SK-N-MC (cell line): ENCODE measurements around the gene IFFO2.

Experiments
- DNase-seq: peaks from one replicate; pipeline ENCODE4 v3.0.0-alpha.2; 2011; ENCODE audit warnings: low read depth, low spot score
- H3K27ac ChIP-seq: fragments of 200-600 bp; sonication (generic); 2 replicates; pipeline ENCODE4 v1.5.1; 2016; ENCODE audit warnings: mixed run types
- H3K36me3 ChIP-seq: fragments of 200-600 bp; sonication (generic); 2 replicates; pipeline ENCODE4 v1.6.1; 2017; ENCODE audit warnings: antibody characterized with exemption, low read length, mixed read lengths; ENCODE audit not compliant: insufficient read depth
- H3K4me3 ChIP-seq: fragments of 200-600 bp; sonication (generic); 2 replicates; pipeline ENCODE4 v1.5.1; 2016
- H3K9ac ChIP-seq: fragments of 200-600 bp; sonication (generic); 2 replicates; pipeline ENCODE4 v1.8.0; 2017; ENCODE audit warnings: mixed run types, mixed read lengths; ENCODE audit not compliant: insufficient read length
- H3K9me3 ChIP-seq: fragments of 200-600 bp; sonication (generic); 2 replicates; pipeline ENCODE4 v1.6.1; 2017; ENCODE audit warnings: low read depth, mild to moderate bottlenecking, antibody characterized with exemption, low read length, moderate library complexity, mixed read lengths
- EZH2 ChIP-seq: fragments of 200-600 bp; sonication (generic); IDR thresholded peaks from one replicate; pipeline ENCODE4 v1.6.1; 2017; ENCODE audit warnings: antibody characterized with exemption
- FOXP2 ChIP-seq: optimal IDR thresholded peaks from 2 replicates; pipeline ENCODE3; 2011; ENCODE audit warnings: mild to moderate bottlenecking, moderate library complexity; ENCODE audit not compliant: insufficient read depth; ENCODE audit errors: extremely low read length, control extremely low read depth
- POLR2AphosphoS5 ChIP-seq: IDR thresholded peaks from 2 replicates; pipeline ENCODE4 v1.6.1; 2012; ENCODE audit warnings: mild to moderate bottlenecking, low read depth, low read length, borderline replicate concordance

The IFFO2 gene

GRCh38 chr1:18956193-18957135, at the start of gene IFFO2:
Gene IFFO2 (minus strand): TSS chr1:18956676. CDS start chr1:18956332, 344 bp downstream.
- peak within 1 kb of the TSS; percentile 81 for H3K4me3 ChIP-seq
- DNase-seq = no peak
- no peak within 1 kb of the TSS for H3K27ac ChIP-seq
- TF ChIP-seq POLR2AphosphoS5 (peak; percentile 77; the same call in 1 of the 2 replicates), FOXP2 (no peak)
- peak within 1 kb of the TSS; percentile 63 for H3K9ac ChIP-seq
- H3K9me3 ChIP-seq = no peaks in the 10 kb centered on the region
- H3K36me3 ChIP-seq = no peaks in the 10 kb centered on the region

DNA sequence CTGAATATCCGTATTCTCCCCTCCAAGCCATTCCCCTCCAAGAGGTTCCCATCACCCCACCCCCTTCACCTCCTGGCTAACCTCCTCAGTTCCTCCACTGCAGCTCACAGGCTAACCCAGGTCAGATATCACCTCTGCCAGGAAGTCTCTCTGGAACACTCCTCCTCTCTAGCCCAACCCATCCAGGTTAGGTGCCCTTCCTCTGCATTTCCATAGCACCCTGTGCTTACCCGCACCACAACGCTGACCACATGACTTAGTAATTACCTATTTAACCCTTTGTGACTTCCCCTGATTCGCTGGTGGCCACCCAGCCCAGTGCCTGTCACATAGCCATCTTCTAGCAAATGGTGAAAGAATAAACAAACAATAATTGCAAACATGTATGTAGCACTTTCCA, 49.5 kb upstream of the IFFO2 start:
- no peak for DNase-seq
- H3K9ac ChIP-seq = no peak overlapping the region
- H3K27ac ChIP-seq = no peak overlapping the region
- peaks cover 4% of the 10 kb centered on the region; the same call in 1 of the 2 replicates for H3K9me3 ChIP-seq
- no peaks in the 10 kb centered on the region for H3K36me3 ChIP-seq
- TF ChIP-seq EZH2 (no peak), POLR2AphosphoS5 (no peak), FOXP2 (no peak)
- H3K4me3 ChIP-seq = no peak overlapping the region

DNA sequence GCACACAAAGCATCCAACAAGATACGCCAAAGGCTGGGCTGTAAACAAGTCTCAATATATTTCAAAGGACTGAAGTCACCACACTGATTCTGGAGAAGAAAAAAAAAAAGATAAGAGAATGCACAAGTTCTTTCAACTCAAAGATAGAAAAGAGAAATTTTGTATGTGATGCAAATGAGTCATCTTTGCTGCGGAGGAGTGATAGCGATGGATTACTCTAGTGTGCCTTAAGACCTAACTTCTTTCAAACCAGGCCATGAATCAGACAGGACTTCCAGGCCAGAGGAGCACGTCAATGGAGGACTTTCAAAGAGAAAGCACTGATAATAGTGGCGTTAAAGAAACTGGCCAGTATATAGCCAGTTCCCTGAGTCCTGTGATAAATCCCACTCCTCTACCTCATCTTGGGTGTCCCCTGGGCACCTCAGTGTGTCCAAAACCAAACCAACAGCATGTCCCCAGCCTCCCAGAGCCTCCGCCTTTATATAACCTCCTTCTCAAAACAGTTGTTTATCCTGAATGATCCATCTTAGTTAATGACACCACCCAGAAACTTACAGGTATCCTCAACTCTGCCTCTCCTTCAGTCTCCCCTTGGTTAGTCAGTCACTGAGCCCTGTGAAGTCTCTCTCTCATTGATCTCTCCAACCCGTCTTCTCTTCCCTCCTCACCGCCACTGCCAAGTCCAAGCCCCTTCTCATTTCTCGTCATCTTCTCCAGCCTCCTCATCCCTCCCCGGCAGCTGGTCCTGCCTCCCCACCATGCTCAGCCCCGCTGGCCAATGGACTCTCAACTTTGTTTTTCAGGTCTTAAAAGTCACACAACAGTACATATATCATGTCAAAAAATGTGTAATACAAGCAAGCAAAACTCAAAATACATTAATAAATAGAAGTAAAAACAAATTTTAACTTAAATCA, 47.2 kb upstream of the IFFO2 start:
- Histone ChIP-seq H3K9me3 (peaks cover 4% of the 10 kb centered on the region; the same call in 1 of the 2 replicates), H3K9ac (no peak overlapping the region), H3K27ac (no peak overlapping the region), H3K4me3 (no peak overlapping the region), H3K36me3 (no peaks in the 10 kb centered on the region)
- no peak for DNase-seq
- no peak for TF ChIP-seq FOXP2
- no peak for TF ChIP-seq POLR2AphosphoS5

DNA sequence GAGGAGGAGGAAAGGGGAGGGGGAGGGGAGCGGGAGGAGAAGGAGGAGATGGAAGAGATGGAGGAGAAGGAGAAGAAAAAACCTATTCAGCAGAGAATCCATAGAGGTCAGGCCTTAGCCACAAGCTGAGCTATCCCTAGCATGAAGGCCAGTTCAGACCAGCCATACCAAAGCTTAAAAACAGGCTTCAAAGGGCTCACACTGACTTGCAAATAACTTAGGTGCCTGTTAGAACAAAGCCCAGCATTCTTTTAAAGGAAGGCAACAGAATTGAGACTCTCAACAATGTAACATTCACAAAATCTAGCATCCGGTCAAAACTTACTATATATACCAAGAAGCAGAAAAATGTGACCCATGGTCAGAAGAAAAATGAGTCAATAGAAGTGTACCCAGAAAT, 43.6 kb upstream of the IFFO2 start:
- H3K4me3 ChIP-seq = no peak overlapping the region
- H3K27ac ChIP-seq = no peak overlapping the region
- TF ChIP-seq POLR2AphosphoS5 = no peak
- TF ChIP-seq FOXP2 = no peak
- no peak for TF ChIP-seq EZH2
- H3K9ac ChIP-seq = no peak overlapping the region
- H3K9me3 ChIP-seq = peaks cover 4% of the 10 kb centered on the region; the same call in 1 of the 2 replicates
- DNase-seq = no peak
- H3K36me3 ChIP-seq = no peaks in the 10 kb centered on the region

- Histone ChIP-seq H3K4me3 (no peak overlapping the region), H3K36me3 (no peaks in the 10 kb centered on the region), H3K9ac (no peak overlapping the region), H3K9me3 (peaks cover 4% of the 10 kb centered on the region; the same call in 1 of the 2 replicates), H3K27ac (no peak overlapping the region)
- TF ChIP-seq EZH2 (no peak), FOXP2 (no peak), POLR2AphosphoS5 (no peak)
- DNase-seq = no peak
These were observed 42.9 kb upstream of the IFFO2 start for GRCh38 chr1:18999359-18999758.

- peaks cover 4% of the 10 kb centered on the region; the same call in 1 of the 2 replicates for H3K9me3 ChIP-seq
- no peak for TF ChIP-seq FOXP2
- no peak for TF ChIP-seq POLR2AphosphoS5
- no peak for TF ChIP-seq EZH2
- H3K36me3 ChIP-seq = no peaks in the 10 kb centered on the region
- H3K27ac ChIP-seq = no peak overlapping the region
- H3K9ac ChIP-seq = no peak overlapping the region
- no peak for DNase-seq
- H3K4me3 ChIP-seq = no peak overlapping the region
These were observed 41.7 kb upstream of the IFFO2 start for GRCh38 chr1:18998016-18998724.

DNA sequence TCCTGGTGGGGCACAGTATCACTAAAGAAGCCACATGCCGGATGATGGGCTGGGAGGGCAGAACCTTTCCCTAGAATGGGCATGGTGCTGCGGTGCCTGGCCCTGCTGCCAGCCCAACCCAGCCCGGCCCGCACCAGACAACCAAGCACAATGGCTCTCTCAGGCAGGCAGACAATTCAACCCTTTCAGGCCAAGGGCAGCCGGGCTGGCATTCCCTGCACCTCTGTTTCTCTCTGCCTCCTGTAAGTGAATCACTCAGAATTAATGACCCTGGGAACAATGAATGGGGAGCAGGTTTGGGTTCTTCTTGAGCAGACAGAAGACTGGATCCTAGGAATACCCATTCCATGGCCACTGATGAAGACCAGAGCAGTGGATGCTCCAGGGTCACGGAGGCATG, 41.0 kb upstream of the IFFO2 start:
- H3K4me3 ChIP-seq = no peak overlapping the region
- peaks cover 4% of the 10 kb centered on the region; the same call in 1 of the 2 replicates for H3K9me3 ChIP-seq
- TF ChIP-seq EZH2 (no peak), FOXP2 (no peak), POLR2AphosphoS5 (no peak)
- no peaks in the 10 kb centered on the region for H3K36me3 ChIP-seq
- H3K27ac ChIP-seq = no peak overlapping the region
- no peak for DNase-seq
- no peak overlapping the region for H3K9ac ChIP-seq

DNA sequence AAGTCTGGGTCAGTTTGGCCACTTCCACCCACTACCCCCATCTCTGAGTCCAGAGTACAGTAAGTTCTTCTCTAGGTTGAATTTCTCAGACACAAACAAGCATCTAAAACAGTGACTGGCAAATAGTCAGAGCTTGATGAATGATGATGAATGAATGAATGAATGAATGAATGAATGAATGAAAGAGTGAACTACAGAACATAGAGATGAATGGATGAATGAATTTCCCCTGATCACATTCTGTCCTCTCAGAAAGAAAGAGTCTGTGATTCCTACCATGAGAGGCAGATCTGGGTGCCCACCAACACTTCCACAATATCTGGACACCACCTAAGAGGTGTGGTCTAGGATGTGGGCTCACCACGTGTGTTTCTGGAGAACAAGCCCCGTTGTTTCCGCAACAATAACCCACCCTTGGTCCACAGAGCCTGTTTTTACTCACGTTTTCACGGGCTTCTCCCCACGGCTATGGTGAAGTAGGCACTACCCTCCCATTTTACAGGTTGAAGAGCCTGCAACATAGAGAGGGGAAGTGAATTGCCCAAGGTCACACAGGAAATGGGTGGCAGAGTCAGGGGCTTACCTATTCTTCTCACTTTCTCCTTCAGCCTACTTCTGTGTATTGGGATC, 40.2 kb upstream of the IFFO2 start:
- H3K9me3 ChIP-seq = peaks cover 4% of the 10 kb centered on the region; the same call in 1 of the 2 replicates
- DNase-seq = no peak
- TF ChIP-seq POLR2AphosphoS5 (no peak), EZH2 (no peak), FOXP2 (no peak)
- H3K27ac ChIP-seq = no peak overlapping the region
- no peak overlapping the region for H3K4me3 ChIP-seq
- H3K36me3 ChIP-seq = no peaks in the 10 kb centered on the region
- no peak overlapping the region for H3K9ac ChIP-seq
